SIG-M5 treated with dmso at 0.1 percent for 504 hours (cell line): ENCODE data around the gene PPM1M.
"Not testable (repeated sequence)": the region's sequence is repeated elsewhere in the genome, so short reads cannot be mapped to it uniquely, and the experiment has no call there.

ENCODE experiments used
- DNase-seq: peaks from one replicate; lab custom pipeline; 2025; ENCODE audit not compliant: unreplicated experiment; lab: John Stamatoyannopoulos, UW

The PPM1M gene

GRCh38 chr3:52272172-52272571 lies 26.6 kb downstream of the PPM1M start:
- not testable (repeated sequence) for DNase-seq

- DNase-seq, result no peak
These were observed 27.3 kb downstream of the PPM1M start for GRCh38 chr3:52272831-52273230.

GRCh38 chr3:52274781-52275180 lies 29.2 kb downstream of the PPM1M start:
- DNase-seq, result not testable (repeated sequence)

- DNase-seq, result peak; percentile 53
These were observed 31.8 kb downstream of the PPM1M start for GRCh38 chr3:52277071-52277964.

- peak; percentile 40 for DNase-seq
These were observed 32.5 kb downstream of the PPM1M start for GRCh38 chr3:52277972-52278509.

- peak; percentile 91 for DNase-seq
These were observed 33.0 kb downstream of the PPM1M start, which contains the start of gene WDR82 for GRCh38 chr3:52278510-52279069. Gene WDR82 (minus strand): TSS chr3:52278649. CDS start chr3:52278361, 288 bp downstream.

- no peak for DNase-seq
These were observed 34.0 kb downstream of the PPM1M start for GRCh38 chr3:52279596-52279995.

- DNase-seq, result no peak
These were observed 34.5 kb downstream of the PPM1M start for GRCh38 chr3:52280050-52280461.

GRCh38 chr3:52281981-52282801 lies 36.6 kb downstream of the PPM1M start:
- DNase-seq, result no peak

GRCh38 chr3:52283306-52283705 lies 37.7 kb downstream of the PPM1M start:
- no peak for DNase-seq

- DNase-seq, result not testable (repeated sequence)
These were observed 38.5 kb downstream of the PPM1M start for GRCh38 chr3:52284051-52284450.

- no peak for DNase-seq
These were observed 41.2 kb downstream of the PPM1M start for GRCh38 chr3:52286777-52287110.

- no peak for DNase-seq
These were observed 43.1 kb downstream of the PPM1M start for GRCh38 chr3:52288674-52289073.

- DNase-seq, result no peak
These were observed 43.8 kb downstream of the PPM1M start for GRCh38 chr3:52289338-52289746.

GRCh38 chr3:52289747-52290595 lies 44.4 kb downstream of the PPM1M start:
- DNase-seq, result no peak

- DNase-seq, result no peak
These were observed 45.3 kb downstream of the PPM1M start for GRCh38 chr3:52290596-52291507.

GRCh38 chr3:52291508-52292181 lies 46.1 kb downstream of the PPM1M start:
- no peak for DNase-seq

- DNase-seq, result no peak
These were observed 46.9 kb downstream of the PPM1M start for GRCh38 chr3:52292247-52293065.
